ENCODE data around the gene CDH8.

The CDH8 gene

GRCh38 chr16:62036101-62036801, at the start of gene CDH8:
CDH8 (minus strand) TSS chr16:62036438; CDS start chr16:62021403, 15,035 bp downstream.
- no peak for DNase-seq (ENCODE audit: low read depth in 3 of 3)

- no peak for DNase-seq (ENCODE audit: low read depth in 3 of 3)
These were observed 43.0 kb upstream of the CDH8 start for GRCh38 chr16:62079236-62079635.

GRCh38 chr16:62077998-62078397, 41.8 kb upstream of the CDH8 start:
- no peak for DNase-seq (ENCODE audit: low read depth in 3 of 3)

GRCh38 chr16:62076886-62077285, 40.6 kb upstream of the CDH8 start:
- DNase-seq (ENCODE audit: low read depth in 3 of 3): no peak

- no peak for DNase-seq (ENCODE audit: low read depth in 3 of 3)
These were observed 32.5 kb upstream of the CDH8 start for GRCh38 chr16:62068747-62069146.

- no peak for DNase-seq (ENCODE audit: low read depth in 3 of 3)
These were observed 31.7 kb upstream of the CDH8 start for GRCh38 chr16:62067981-62068380.

GRCh38 chr16:62067182-62067581, 30.9 kb upstream of the CDH8 start:
- no peak for DNase-seq (ENCODE audit: low read depth in 3 of 3)

- no peak for DNase-seq (ENCODE audit: low read depth in 3 of 3)
These were observed 30.5 kb upstream of the CDH8 start for GRCh38 chr16:62066747-62067146.

- DNase-seq (ENCODE audit: low read depth in 3 of 3): no peak
These were observed 27.9 kb upstream of the CDH8 start for GRCh38 chr16:62064173-62064572.

GRCh38 chr16:62060089-62060488, 23.9 kb upstream of the CDH8 start:
- DNase-seq (ENCODE audit: low read depth in 3 of 3): no peak

- no peak for DNase-seq (ENCODE audit: low read depth in 3 of 3)
These were observed 23.3 kb upstream of the CDH8 start for GRCh38 chr16:62059527-62059926.

GRCh38 chr16:62058412-62058811, 22.2 kb upstream of the CDH8 start:
- no peak for DNase-seq (ENCODE audit: low read depth in 3 of 3)

GRCh38 chr16:62051942-62052341, 15.7 kb upstream of the CDH8 start:
- DNase-seq (ENCODE audit: low read depth in 3 of 3): no peak

- no peak for DNase-seq (ENCODE audit: low read depth in 3 of 3)
These were observed 14.6 kb upstream of the CDH8 start for GRCh38 chr16:62050793-62051192.

- DNase-seq (ENCODE audit: low read depth in 3 of 3): no peak
These were observed 10.6 kb upstream of the CDH8 start for GRCh38 chr16:62046801-62047200.

GRCh38 chr16:62041401-62041800, 5.2 kb upstream of the CDH8 start:
- no peak for DNase-seq (ENCODE audit: low read depth in 3 of 3)

- no peak for DNase-seq (ENCODE audit: low read depth in 3 of 3)
These were observed 2.4 kb upstream of the CDH8 start for GRCh38 chr16:62038646-62039045.

GRCh38 chr16:62038225-62038624, 2.0 kb upstream of the CDH8 start:
- no peak for DNase-seq (ENCODE audit: low read depth in 3 of 3)

- DNase-seq (ENCODE audit: low read depth in 3 of 3): no peak
These were observed 531 bp upstream of the CDH8 start for GRCh38 chr16:62036802-62037135.

- no peak for DNase-seq (ENCODE audit: low read depth in 3 of 3)
These were observed 834 bp downstream of the CDH8 start for GRCh38 chr16:62035115-62036092.

- DNase-seq (ENCODE audit: low read depth in 3 of 3): no peak
These were observed 1.8 kb downstream of the CDH8 start for GRCh38 chr16:62034231-62035114.

GRCh38 chr16:62033065-62033464, 3.2 kb downstream of the CDH8 start:
- no peak for DNase-seq (ENCODE audit: low read depth in 3 of 3)

Data from stimulated activated CD4-positive, alpha-beta T cell treated with anti-CD3 and anti-CD28 coated beads, TNF-alpha, amount 100 ng/mL, for 24 hours (primary cell).